Mesodermal cell (in vitro differentiated cells): ENCODE results near the gene CAMSAP2.
"Not testable (repeated sequence)": the region's sequence is repeated elsewhere in the genome, so short reads cannot be mapped to it uniquely, and the experiment has no call there.

Experiments used
- H3K27ac ChIP-seq: 2 replicates; pipeline ENCODE4 v1.7.0; 2013; ENCODE audit warnings: mild to moderate bottlenecking, low read depth, low read length, moderate library complexity; ENCODE audit not compliant: severe bottlenecking
- H3K36me3 ChIP-seq: 2 replicates; pipeline ENCODE4 v1.7.1; 2013; ENCODE audit warnings: mild to moderate bottlenecking, low read length, moderate library complexity; ENCODE audit not compliant: control insufficient read depth, insufficient read depth
- H3K4me1 ChIP-seq: one replicate; pipeline ENCODE4 v1.7.1; 2013; ENCODE audit warnings: mild to moderate bottlenecking, low read length; ENCODE audit not compliant: insufficient read depth, control insufficient read depth, poor library complexity, severe bottlenecking
- H3K4me3 ChIP-seq: 2 replicates; pipeline ENCODE4 v1.7.0; 2013; ENCODE audit warnings: low read length, control low read depth, mild to moderate bottlenecking; ENCODE audit not compliant: insufficient read depth, poor library complexity, severe bottlenecking; ENCODE audit errors: extremely low read depth
- H3K9me3 ChIP-seq: 2 replicates; pipeline ENCODE4 v1.7.1; 2013; ENCODE audit warnings: mild to moderate bottlenecking, low read length, moderate library complexity; ENCODE audit not compliant: control insufficient read depth
- WGBS, 2 experiments: methylation state at CpG; one replicate each; pipeline ENCODE4 v1.1.5; 2013; ENCODE audit warnings: missing lambda C conversion rate in 2 of 2; ENCODE audit not compliant: insufficient coverage in 2 of 2; 5-methylcytosine and 5-hydroxymethylcytosine counted together

CAMSAP2 gene

DNA sequence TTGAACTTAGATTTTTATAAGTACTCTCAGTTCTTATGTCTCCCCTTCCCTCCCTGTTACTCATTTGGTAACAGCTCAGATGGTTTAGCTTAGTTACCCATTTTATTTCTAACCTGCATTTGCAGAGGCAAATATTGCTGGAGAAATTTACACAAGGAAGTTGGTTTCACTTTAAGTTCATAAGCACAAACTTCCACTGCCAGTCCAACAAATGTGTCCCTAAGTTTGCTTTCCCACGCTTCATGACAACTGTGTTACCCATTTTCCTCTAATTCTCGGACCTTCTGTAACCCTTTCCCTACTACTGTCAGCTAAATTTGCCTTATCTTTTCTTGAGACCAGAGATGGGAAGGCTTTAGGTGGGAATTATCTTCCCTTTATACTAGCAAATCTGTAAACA, 70.2 kb downstream of the CAMSAP2 start:
- Histone ChIP-seq H3K4me3 (no peak overlapping the region), H3K27ac (no peak overlapping the region), H3K4me1 (no peaks in the 10 kb centered on the region), H3K9me3 (no peaks in the 10 kb centered on the region), H3K36me3 (peaks cover 57% of the 10 kb centered on the region)
- 100% methylated on average over 1 to 2 of the region's 2 CpGs for WGBS, 2 experiments

DNA sequence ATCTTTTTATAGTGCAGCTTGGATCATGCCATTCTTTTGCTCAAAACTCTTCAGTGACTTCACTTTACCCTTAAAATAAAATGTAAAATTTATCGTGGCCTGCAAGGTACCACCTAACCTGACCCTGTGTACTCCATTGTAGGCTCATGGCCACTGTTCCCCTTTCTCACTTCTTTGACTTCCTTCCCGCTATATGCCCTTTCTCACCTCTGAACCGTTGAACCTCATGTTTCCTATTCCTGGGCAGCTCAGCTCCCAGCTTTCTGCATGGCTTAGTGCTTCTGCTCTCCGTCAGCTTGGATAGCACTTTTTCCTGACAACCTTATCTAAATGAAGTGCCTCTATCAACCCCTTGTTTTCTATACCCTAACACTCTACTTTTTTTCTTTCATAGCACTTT, 73.0 kb downstream of the CAMSAP2 start:
- no peak overlapping the region for H3K4me3 ChIP-seq
- H3K9me3 ChIP-seq: no peaks in the 10 kb centered on the region
- H3K36me3 ChIP-seq: peaks cover 61% of the 10 kb centered on the region
- 86 to 91% methylated on average over 4 of the region's 4 CpGs for WGBS, 2 experiments
- no peak overlapping the region for H3K27ac ChIP-seq
- no peaks in the 10 kb centered on the region for H3K4me1 ChIP-seq

DNA sequence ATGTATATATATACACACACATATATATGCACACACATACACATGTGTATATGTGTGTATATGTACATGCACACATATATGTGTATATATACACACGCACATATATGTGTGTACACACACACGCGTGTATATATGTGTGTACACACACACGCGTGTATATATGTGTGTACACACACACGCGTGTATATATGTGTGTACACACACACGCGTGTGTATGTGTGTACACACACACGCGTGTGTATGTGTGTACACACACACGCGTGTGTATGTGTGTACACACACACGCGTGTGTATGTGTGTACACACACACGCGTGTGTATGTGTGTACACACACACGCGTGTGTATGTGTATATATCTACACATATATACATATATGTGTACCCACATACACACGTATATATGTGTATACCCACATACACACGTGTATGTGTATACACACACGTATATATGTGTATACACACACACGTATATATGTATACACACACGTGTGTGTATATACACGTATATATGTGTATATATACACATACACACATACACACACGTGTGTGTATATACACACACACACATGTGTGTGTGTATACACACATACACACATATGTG, 78.0 kb downstream of the CAMSAP2 start:
- not testable (repeated sequence) for H3K4me3 ChIP-seq, H3K4me1 ChIP-seq

DNA sequence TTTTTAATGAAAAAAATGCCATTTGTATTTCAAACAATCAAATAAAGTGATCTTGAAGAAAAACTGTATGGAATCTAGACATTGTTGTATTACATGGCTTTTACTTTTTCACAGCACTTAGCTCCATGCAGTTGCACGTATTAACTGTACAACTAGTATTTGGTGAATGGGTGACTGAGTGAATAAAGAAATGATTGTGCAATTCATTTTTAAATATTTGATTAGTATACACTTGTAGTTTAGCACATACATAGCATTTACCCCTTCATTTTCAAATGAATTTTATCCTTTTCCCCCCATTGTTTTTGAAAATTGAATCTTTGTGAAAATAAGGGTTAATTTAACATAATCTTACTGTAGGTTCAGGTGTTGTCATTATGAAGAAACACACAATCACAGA, 79.6 kb downstream of the CAMSAP2 start:
- Histone ChIP-seq H3K9me3 (no peaks in the 10 kb centered on the region), H3K4me3 (no peak overlapping the region), H3K36me3 (peaks cover 23% of the 10 kb centered on the region), H3K4me1 (no peaks in the 10 kb centered on the region), H3K27ac (no peak overlapping the region)
- WGBS, 2 experiments: no CpG with 5 or more reads among the region's 1 CpG

More for the DNA sequence above, 78.0 kb downstream of the CAMSAP2 start:
- H3K9me3 ChIP-seq, H3K27ac ChIP-seq: not testable (repeated sequence)
- peaks cover 21% of the 10 kb centered on the region for H3K36me3 ChIP-seq
- 100% methylated on average over 1 of the region's 26 CpGs; no CpG with 5 or more reads in 1 of the 2 experiments for WGBS, 2 experiments

- no peak overlapping the region for H3K27ac ChIP-seq
- H3K4me3 ChIP-seq: no peak overlapping the region
- no peaks in the 10 kb centered on the region for H3K9me3 ChIP-seq
- H3K36me3 ChIP-seq: peaks cover 25% of the 10 kb centered on the region
- WGBS, 2 experiments: 89% methylated on average over 1 of the region's 2 CpGs; no CpG with 5 or more reads in 1 of the 2 experiments
- no peaks in the 10 kb centered on the region for H3K4me1 ChIP-seq
Observed at GRCh38 chr1:200819726-200820125, 81.0 kb downstream of the CAMSAP2 start.

- WGBS, 2 experiments: no CpG with 5 or more reads among the region's 2 CpGs
- peaks cover 25% of the 10 kb centered on the region for H3K36me3 ChIP-seq
Observed at GRCh38 chr1:200831091-200831490, 92.4 kb downstream of the CAMSAP2 start.

GRCh38 chr1:200834383-200834782, 95.7 kb downstream of the CAMSAP2 start:
- Histone ChIP-seq H3K36me3 (peaks cover 30% of the 10 kb centered on the region), H3K4me1 (peaks cover 4% of the 10 kb centered on the region), H3K4me3 (no peak overlapping the region), H3K27ac (no peak overlapping the region), H3K9me3 (peaks cover 10% of the 10 kb centered on the region)
- WGBS, 2 experiments: 91 to 94% methylated on average over 3 to 4 of the region's 5 CpGs

More at GRCh38 chr1:200831091-200831490, 92.4 kb downstream of the CAMSAP2 start:
- H3K27ac ChIP-seq: no peak overlapping the region
- H3K9me3 ChIP-seq: peaks cover 1% of the 10 kb centered on the region
- H3K4me1 ChIP-seq: no peaks in the 10 kb centered on the region
- H3K4me3 ChIP-seq: no peak overlapping the region

DNA sequence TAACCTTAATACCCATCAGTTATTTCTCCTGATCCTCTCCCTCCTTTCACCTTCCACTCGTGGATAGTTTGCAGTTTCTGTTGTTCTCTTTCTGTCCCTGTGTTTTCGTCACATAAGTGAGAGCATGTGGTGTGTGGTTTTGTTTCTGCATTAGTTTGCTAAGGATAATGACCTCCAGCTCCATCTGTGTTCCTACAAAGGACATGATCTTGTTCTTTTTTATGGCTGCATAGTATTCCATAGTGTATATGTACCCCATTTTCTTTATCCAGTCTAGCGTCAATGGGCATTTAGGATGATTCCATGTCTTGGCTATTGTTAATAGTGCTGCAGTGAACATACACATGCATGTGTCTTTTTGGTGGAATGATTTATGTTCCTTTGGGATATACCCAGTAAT, 97.5 kb downstream of the CAMSAP2 start:
- 89 to 100% methylated on average over 1 of the region's 3 CpGs for WGBS, 2 experiments
- H3K36me3 ChIP-seq: peaks cover 37% of the 10 kb centered on the region
- peaks cover 10% of the 10 kb centered on the region for H3K9me3 ChIP-seq
- no peak overlapping the region for H3K27ac ChIP-seq
- peaks cover 4% of the 10 kb centered on the region for H3K4me1 ChIP-seq
- H3K4me3 ChIP-seq: no peak overlapping the region

- no peak overlapping the region for H3K4me3 ChIP-seq
- H3K36me3 ChIP-seq: peaks cover 44% of the 10 kb centered on the region
- peaks cover 10% of the 10 kb centered on the region for H3K9me3 ChIP-seq
- peaks cover 4% of the 10 kb centered on the region for H3K4me1 ChIP-seq
- no CpG with 5 or more reads among the region's 2 CpGs for WGBS, 2 experiments
- H3K27ac ChIP-seq: no peak overlapping the region
Observed at GRCh38 chr1:200837931-200838571, 99.4 kb downstream of the CAMSAP2 start.

GRCh38 chr1:200838676-200839445, 100.2 kb downstream of the CAMSAP2 start:
- Histone ChIP-seq H3K36me3 (peaks cover 47% of the 10 kb centered on the region), H3K4me3 (no peak overlapping the region), H3K4me1 (peaks cover 4% of the 10 kb centered on the region), H3K9me3 (peaks cover 10% of the 10 kb centered on the region), H3K27ac (no peak overlapping the region)
- 90 to 97% methylated on average over 3 of the region's 3 CpGs for WGBS, 2 experiments
